NCI-H187 (cell line): Measurements from ENCODE around the gene TK1.
A peak's percentile ranks its signal among the peaks of the same experiment; 100 is the strongest.
"Not testable (repeated sequence)": the region's sequence is repeated elsewhere in the genome, so short reads cannot be mapped to it uniquely, and the experiment has no call there.

Source experiments
- DNase-seq, 2 experiments: peaks; one replicate each; lab custom pipeline; 2025; lab: John Stamatoyannopoulos, UW

TK1 gene

DNA sequence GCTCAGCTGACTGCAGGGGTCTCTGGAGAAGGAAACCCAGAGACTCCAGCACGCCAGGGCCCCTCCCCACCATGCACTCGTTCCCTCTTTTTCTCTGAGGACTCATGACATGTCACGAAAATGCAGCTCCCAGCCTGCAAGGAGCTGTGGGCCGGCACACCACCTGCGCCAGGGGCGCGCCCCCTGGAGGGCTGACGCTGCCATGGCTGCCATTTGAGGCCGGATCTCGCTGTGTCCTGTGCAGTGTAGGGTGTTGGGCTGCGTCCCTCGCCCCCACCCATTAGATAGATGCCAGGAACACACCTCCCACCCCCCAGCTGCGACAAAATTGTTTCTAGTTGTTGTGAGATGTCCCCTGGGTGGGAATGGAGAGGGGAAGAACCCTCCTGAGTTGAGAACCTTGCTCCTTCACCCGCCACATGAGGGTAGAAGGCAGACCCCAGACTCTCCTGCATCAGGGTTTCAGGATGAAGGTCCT is 10.3 kb downstream of the TK1 start:
- no peak for DNase-seq

DNA sequence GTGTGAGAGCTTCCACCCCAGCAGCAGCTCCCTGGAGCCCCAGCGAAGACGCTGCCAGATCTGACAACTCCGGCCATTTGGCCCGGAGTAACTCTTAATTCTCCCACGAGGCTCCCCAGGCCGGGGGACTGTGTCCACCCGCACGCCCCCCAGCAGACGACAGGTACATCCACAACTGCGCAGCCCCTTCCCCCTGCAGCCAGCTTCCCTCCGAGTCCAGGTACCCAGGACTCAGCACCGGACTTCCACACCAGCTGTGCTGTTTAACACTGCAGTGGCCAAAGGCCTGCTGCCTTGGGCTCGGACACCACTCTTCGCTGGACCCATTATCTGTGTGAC is 11.2 kb downstream of the TK1 start:
- no peak for DNase-seq

DNA sequence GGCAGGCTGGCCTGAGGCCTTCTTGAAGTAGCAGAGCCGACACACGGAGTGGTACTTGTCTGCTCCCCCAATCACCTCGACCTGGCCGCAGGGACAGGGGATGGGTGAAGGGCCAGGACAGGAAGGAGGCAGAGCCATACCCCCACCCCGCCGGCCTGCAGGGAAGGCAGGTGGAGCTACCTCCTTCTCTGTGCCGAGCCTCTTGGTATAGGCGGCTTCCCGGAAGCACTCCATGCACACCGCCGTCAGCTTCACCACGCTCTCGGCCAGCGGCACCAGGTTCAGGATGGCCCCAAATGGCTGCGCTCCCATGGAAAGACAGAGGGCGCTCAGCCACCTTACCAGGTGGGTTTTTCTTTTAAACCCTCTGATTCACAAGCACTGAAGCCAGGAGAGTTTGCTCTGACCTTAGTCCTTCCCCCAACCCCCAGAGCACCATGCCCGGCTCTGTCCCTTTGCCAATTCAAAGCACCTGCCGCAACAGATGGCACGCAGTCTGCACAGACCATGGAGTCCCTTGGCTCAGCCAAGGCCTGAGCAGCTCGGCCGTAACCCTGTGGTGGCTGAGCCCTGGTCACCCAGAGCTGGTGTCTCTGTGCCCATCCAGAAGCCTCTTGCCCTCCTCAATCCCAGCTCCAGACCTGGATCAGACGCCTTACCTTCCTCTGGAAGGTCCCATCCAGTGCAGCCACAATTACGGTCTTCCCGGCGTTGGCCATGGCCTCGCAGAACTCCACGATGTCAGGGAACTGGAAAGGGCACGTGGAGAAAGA is 11.8 kb downstream of the TK1 start:
- DNase-seq: no peak

DNA sequence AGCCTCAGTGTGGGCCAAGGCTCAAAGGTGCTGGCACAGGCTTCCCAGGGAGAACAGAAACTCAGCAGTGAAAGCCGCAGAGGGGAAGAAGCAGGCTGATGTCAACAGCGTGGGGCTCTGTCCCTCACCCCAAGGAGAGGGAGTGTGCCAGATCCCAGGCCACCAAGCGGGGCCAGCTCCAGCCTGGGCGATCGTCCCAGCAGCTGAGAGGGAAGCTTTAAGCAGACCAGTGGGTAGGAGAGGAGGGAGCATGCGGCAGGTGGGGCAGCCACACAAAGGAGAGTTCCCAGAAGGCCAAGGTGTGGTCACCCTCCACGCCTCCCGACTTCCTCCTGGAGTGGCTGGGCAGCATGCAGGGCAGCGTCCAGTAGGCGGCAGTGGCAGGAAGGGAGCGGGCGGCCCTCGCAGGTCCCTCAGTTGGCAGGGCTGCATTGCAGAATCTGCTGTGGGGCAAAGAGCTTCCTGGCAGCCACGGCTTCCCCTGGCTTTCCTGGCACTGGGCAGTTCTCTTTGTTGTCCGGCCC is 12.4 kb downstream of the TK1 start:
- no peak for DNase-seq

DNA sequence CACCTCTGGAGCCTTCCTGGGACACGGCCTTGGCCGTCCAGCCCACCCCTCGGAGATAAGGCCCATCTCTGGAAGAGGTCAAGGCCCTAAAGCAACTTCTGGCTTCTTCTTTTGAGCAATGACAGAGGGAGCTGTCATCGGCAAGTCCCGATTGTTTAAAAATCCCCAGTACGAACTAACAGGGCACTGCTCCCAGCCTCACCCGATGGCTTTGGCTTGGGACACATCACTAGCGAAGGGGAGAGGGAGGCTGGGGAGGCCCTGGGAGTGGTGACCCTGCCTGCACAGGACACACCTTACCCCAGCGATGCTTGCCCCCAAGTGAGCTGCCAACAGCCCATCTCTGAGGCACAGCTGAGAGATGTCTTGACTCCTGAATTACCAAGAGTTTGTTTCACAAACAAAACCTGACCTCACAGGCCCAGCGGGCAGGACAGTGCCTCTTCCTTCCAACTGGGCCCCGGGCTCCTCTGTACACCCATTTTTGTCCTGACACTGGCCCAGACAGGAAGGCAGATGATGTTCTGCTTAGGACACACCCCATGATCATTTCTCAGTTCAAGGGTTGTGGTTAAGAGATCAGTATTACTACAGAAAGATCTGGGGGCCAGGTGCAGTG is 13.6 kb downstream of the TK1 start:
- DNase-seq: no peak

DNA sequence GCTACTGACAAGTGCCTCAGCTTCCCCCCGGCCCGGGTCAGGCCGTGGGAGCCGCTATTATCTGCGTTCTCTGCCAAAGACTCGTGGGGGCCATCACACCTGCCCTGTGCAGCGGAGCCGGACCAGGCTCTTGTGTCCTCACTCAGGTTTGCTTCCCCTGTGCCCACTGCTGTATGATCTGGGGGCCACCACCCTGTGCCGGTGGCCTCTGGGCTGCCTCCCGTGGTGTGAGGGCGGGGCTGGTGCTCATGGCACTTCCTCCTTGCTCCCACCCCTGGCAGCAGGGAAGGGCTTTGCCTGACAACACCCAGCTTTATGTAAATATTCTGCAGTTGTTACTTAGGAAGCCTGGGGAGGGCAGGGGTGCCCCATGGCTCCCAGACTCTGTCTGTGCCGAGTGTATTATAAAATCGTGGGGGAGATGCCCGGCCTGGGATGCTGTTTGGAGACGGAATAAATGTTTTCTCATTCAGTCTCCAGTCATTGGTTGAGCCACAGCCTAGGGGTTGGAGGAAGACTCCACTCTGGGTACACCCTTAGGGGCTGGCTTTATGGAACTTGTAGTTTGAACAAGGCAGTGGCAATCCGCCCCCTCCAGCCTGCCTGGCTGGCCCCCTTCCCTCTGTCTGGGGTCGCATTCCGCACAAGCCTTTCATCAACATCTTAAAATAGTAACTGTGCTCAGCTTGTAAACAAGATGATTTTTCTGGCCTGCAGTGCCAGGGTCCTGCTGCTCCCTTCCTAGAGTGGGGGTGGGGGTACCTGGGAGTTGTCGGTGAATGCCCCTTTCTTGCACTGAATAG is 14.4 kb downstream of the TK1 start:
- DNase-seq: no peak

DNA sequence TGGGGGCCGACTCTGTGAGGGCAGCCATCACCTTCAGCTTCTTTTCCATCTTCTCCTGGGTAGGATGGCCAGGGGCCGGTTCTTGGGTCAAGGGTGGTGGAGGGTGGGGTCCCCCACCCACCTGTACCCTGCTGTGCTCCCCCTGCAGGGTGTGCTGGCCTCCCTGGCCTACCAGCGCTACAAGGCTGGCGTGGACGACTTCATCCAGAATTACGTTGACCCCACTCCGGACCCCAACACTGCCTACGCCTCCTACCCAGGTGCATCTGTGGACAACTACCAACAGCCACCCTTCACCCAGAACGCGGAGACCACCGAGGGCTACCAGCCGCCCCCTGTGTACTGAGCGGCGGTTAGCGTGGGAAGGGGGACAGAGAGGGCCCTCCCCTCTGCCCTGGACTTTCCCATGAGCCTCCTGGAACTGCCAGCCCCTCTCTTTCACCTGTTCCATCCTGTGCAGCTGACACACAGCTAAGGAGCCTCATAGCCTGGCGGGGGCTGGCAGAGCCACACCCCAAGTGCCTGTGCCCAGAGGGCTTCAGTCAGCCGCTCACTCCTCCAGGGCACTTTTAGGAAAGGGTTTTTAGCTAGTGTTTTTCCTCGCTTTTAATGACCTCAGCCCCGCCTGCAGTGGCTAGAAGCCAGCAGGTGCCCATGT is 15.1 kb downstream of the TK1 start:
- DNase-seq: not testable (repeated sequence)

DNA sequence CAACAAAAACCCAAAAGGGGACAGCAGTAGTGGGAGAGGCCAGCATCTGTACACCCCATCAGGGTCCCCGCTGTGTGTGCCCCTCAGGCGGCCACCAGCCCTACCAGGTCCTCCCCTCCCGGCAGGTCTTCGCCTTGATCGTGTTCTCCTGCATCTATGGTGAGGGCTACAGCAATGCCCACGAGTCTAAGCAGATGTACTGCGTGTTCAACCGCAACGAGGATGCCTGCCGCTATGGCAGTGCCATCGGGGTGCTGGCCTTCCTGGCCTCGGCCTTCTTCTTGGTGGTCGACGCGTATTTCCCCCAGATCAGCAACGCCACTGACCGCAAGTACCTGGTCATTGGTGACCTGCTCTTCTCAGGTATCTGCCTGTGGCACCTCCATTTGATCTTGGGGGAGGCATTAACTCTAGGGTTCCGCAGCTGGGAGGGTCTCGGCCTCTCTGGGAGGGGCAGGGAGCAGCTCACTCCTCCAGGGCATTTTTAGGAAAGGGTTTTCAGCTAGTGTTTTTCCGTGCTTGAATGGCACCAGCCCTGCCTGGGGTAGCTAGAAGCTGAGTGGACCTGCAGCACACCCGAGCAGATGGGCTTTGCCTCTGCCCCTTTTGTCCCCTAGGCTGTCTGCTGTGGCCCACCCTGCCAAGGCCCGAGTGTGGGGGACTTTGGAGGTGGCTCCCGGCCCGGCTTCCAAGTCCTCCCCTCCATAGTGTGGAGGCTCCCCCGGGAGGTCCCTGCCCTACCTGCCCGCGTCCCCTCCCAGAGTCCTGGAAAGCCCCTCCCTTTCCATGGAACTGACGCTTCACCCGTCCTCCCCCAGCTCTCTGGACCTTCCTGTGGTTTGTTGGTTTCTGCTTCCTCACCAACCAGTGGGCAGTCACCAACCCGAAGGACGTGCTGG is 15.9 kb downstream of the TK1 start:
- no peak for DNase-seq

DNA sequence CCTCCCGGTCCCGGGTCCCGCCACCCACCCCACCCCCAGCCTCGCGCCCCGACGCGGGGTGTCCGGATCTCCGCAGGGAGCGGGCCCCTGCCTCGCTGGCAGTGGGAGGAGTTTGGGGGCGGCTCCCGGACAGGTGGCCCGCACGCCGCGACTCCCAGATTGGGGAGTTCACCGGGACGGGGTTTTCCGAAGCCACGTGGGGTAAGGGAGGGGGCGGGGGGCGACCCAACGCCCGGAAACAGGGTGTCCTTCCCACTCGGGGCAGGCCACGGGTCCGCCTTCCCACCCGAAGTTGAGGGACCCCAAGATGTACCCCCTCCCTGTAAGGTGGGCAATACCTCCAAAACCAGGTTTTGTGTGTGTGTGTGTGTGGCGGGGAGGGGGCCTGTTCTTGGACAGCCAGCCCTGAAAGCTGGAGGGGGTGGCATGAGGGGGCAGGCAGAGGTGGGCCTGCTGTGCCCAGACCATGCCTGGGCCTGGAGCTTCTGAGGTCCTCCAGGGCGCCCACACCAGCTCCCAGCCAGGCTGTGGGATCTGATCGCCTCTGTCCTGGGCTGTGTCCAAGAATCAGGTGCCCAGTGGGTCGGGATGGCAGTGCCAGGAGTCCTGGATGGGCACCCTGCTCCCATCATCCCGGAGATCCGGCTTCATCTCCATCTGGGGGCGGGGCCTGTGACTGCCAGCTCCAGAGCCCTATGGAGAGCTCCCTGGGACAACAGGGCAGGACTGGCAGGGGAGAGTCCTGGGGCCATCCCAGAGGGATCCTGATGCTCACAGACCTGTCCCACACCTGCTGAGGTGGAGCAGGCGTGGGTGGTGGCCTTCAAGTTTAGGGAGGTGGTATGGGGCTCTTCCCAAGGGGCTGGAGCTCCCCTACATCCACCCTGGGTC is 17.7 kb downstream of the TK1 start:
- DNase-seq: no peak

DNA sequence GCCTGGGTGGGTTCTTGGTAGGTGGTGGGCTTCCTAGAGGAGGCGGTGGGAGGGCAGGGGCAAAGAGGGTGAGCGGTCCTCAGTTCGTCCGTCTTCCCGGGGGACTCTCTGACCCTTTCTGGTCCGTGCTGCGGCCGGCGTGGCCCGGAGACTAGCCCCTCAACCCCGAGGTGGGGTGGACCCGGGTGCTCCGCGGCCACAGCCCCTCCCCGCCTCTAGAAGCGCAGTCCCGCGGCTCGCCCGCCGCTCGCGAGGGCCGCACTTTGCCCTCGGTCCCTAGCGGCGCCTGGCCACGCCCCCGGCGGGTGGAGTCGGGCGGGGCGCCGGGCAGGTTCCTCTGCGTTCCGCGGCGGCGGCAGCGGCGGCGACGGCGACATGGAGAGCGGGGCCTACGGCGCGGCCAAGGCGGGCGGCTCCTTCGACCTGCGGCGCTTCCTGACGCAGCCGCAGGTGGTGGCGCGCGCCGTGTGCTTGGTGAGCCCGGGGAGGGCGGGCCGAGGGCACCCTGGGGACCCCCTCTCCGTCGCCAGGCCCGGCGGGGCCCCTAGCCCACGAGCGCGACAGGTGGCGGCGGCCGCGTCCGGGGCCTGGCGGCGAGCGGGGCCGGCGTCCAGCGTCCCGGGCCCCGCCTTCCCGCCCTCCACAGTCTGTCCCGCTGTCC is 18.5 kb downstream of the TK1 start, which contains the start of gene SYNGR2:
Gene SYNGR2 (plus strand): TSS at position 340 of the 661 bp plus-strand sequence. CDS start 36 bp downstream, at position 376.
- peak; percentile 39 to 76 for DNase-seq

DNA sequence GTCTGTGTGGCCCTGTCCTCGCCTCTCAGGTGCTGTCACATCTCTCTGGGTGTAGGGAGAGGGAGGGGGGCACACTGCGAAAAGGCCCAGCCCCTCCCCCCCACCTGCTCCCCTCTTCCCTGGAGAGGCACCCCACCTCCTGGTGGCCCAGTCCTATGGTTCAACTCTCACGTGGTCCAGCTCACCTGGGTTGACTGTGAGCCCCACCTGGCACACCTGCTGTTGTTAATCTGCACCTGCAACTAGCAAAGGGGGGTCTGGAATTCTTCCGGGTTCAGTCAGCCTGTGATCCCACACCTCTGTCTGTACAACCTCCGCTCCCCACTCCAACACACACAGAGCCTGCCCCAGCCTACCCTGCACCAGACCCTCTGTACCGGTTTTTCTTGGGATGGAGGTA is 20.4 kb downstream of the TK1 start:
- no peak for DNase-seq

DNA sequence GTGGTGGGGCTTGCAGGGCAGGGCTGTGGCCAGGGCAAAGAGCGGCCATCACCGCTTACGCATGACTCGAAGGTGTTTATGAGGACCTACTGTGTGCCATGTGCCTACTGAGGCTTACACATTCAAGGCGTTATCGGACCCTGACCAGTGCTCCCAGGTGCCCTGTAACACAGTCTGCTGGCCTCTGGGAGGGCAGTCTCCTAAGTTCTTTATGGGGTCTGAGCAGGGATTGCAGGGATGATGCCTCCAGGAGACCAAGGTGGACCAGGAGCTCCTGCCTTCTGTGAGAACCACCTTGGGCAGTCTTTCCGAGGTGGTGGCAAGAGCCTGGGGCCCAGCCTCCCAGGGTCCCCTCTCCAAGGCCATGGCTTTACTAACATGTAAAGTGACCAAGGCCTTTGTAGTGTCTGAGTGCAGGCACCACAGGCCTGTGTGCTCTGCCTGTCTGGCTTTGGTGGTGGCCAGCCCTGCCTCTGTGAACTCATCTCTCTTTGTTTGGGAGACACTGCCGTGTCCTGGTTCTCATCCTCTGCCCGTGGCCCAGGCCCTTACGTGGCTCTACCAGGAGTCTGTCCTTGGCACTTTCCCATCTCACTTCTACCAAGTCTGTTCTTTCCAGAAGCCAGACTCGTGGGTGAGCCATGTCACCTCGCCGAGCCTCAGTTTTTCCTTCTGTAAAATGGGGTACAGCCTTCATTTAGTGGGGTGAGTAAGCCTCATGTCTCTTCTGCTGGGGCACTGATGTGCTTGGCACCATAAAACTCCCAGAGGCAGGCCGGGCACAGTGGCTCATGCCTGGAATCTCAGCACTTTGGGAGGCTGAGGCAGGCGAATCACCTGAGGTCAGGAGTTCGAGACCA is 21.9 kb downstream of the TK1 start:
- DNase-seq: no peak

DNA sequence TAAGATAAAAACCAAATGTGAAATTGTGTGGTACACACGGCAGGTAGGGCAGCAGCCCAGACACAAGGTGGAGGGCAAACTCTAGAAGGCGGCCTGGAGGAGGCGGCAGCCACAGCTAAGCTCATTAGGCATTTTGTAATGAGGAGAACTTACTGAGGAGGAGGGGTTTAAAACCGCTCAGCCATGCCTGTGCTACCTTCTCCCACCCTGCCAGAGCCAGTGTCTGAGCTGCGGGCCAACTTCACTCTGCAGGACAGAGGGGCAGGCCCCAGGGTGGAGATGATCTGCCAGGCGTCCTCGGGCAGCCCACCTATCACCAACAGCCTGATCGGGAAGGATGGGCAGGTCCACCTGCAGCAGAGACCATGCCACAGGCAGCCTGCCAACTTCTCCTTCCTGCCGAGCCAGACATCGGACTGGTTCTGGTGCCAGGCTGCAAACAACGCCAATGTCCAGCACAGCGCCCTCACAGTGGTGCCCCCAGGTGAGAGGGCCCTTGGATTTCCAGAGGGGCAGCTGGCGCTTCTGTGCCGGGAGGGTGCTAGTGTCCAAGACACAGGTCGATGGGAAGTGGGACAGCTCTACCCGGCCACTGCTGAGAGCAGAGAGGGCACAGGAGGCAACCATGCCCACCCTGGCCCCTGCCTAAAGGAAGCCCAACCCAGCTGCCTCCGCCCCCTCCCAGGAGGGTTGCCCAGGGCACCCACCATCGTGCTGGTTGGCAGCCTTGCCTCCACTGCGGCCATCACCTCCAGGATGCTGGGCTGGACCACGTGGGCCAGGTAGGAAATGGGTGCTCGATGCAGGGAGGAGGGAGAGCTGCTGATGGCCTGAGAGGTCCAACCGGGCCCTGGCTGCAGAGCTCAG is 22.7 kb downstream of the TK1 start:
- no peak for DNase-seq

DNA sequence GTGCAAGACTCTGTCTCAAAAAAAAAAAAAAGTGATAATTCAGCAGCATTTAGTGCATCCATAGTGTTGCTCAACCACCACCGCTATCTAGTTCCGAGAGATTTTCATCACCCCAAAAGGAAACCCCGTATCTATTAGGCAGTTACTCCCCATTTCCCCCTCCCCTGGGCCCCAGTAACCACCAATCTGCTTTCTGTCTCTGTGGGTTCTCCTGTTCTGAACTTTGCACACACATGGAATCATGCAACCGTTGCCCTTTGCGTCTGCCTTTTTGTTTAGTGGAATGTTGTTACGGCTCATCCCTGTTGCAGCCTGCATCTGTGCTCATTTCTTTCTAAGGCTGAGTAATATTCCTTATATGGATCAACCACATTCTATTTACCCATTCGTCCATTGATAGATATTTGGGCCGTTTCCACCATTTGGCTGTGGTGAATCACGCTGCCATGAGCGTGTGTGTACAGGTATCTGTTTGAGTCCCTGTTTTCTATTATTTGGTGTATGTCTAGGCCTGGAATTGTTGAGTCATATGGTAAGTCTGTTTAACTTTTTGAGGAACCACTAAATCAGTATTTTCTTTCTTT is 27.2 kb downstream of the TK1 start:
- DNase-seq: no peak

DNA sequence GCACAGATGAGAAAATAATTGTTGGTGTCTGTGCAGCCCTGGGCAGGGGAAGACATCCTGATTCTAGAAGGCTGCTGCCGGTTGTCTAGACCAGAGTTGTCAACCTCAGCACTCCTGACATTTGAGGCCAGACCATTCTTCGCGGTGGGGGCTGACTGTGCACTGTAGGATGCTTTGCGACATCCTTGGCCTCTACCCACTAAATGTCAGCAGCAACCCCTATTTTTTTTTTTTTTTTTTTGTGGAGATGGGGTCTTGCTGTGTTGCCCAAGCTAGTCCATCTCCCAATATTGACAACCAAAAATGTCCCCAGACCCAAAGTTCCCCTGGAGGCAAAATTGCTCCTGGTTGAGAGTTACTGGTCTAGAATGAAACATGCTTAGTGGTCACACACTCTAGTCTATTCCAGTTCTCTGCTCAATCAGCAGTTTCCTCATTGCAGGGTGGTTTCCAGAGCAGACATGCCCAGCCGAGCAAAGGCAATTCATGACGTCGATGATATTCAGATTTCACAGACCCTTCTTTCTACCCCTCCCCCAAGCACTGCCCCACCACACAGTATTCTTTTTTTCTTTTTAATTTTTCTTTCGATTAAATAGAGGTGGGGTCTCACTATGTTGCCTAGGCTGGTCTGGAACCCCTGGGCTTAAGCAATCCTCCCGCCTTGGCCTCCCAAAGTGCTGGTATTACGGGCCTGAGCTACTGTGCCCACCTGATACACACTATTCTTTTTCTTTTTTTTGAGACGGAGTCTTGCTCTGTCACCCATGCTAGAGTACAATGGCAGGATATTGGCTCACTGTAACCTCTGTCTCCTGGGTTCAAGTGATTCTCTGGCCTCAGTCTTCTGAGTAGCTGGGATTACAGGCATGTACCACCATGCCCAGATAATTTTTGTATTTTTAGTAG is 31.7 kb downstream of the TK1 start:
- no peak for DNase-seq

DNA sequence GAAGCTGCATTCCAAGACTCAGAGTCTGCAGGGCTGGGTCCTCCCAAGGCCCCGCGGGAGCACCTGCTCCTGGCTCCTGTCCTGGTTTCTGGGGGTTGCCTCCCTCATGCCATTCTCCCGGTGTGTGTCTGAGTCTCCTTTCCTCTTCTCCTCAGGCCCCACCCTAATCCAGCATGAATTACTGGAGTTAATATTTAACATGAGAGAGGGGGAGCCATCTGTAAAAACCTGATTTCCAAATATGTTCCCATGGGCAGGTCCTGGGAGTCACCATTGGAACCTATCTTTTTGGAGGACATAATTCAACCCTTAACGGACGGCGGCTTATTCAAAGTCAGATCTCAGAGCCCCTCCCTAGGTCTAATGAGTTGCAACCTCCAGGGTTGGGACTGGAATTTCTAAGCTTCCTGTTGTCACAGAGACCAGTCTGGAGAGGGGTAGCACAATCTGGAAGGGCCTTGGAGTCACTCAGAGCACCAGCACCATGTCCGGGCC is 35.3 kb downstream of the TK1 start:
- no peak for DNase-seq
